Sigmoid colon (tissue), 7 donors: ENCODE data around the gene USPL1. TPM values are rescaled to one million over a fixed set of nuclear protein-coding genes. Genes with fewer than 3 reads are reported as not detected.

Experiments used
- polyA plus RNA-seq, 3 donors: library from polyadenylated mRNA; stranded (reverse); fragments of 200-250 nt; gene quantifications; one replicate each; pipeline ENCODE4 v1.2.3, GENCODE V29; 2013
- small RNA-seq, 3 donors: library from RNA; depleted of rRNA; stranded (forward); fragments of <200 nt; gene quantifications; one replicate each; pipeline ENCODE3, GENCODE V24; 2016
- total RNA-seq, 4 donors: library from RNA; depleted of rRNA; stranded (reverse); fragments of >200 nt; gene quantifications; one replicate each; pipeline ENCODE4 v1.1.0, GENCODE V29; 2016
- donor health status: healthy with polysubstance abuse.
- donor health status: Bipolar disorder and iron deficiency.
- donor health status: healthy.

USPL1 gene
- total and polyA plus RNA-seq, 7 donors, result 2.8 to 34.6 (median 17.4) TPM

Small RNA genes within 50 kb of the gene (small RNA-seq; reads per million reads assigned to genes)
- gene RF00017, result 0 reads per million in 3 donors

Other genes with a start within 250 kb of the USPL1 start
- 1 to 10 TPM in 1 of 4 donors, under 1 TPM in 1, not detected in 2; 0.95 to 1.6 TPM for gene UBE2L5, start 195.4 kb upstream of the USPL1 start, total RNA-seq
- under 1 TPM in 2 of 3 donors, not detected in 1; 0.09 to 0.60 TPM for gene UBE2L5, start 195.4 kb upstream of the USPL1 start, polyA plus RNA-seq
- gene HMGB1, start 152.0 kb upstream of the USPL1 start, total RNA-seq, result 100 to 1,000 TPM; 212 to 492 (median 270) TPM
- gene HMGB1, start 152.0 kb upstream of the USPL1 start, polyA plus RNA-seq, result 100 to 1,000 TPM; 306 to 519 (median 384) TPM
- gene ALOX5AP, start 117.6 kb downstream of the USPL1 start, total RNA-seq, result 10 to 100 TPM; 11.6 to 24.8 (median 21.6) TPM
- gene ALOX5AP, start 117.6 kb downstream of the USPL1 start, polyA plus RNA-seq, result 10 to 100 TPM; 13.2 to 65.0 (median 25.6) TPM